Hepatocyte (in vitro differentiated cells): Measurements from ENCODE around the gene OR51F2. TPM values are rescaled to one million over a fixed set of nuclear protein-coding genes. Genes with fewer than 3 reads are reported as not detected.
"Not testable (repeated sequence)": the region's sequence is repeated elsewhere in the genome, so short reads cannot be mapped to it uniquely, and the experiment has no call there.

ENCODE experiments used
- DNase-seq: peaks from one replicate; pipeline ENCODE4 v3.0.0-alpha.2; 2016; ENCODE audit warnings: low spot score
- H2AFZ ChIP-seq: fragments of 200-600 bp; sonication (generic); 2 replicates; pipeline ENCODE4 v1.6.0; 2016; ENCODE audit warnings: antibody characterized with exemption, mild to moderate bottlenecking
- H3K27ac ChIP-seq: fragments of 200-600 bp; sonication (generic); 2 replicates; pipeline ENCODE4 v1.5.1; 2016; ENCODE audit warnings: mild to moderate bottlenecking
- H3K27me3 ChIP-seq: fragments of 200-600 bp; sonication (generic); 2 replicates; pipeline ENCODE4 v1.6.1; 2016
- H3K36me3 ChIP-seq: fragments of 200-600 bp; sonication (generic); replicated peaks from 2 replicates; pipeline ENCODE4 v1.5.1; 2016; ENCODE audit warnings: low read depth; ENCODE audit not compliant: insufficient read depth
- H3K4me1 ChIP-seq: fragments of 200-600 bp; sonication (generic); 2 replicates; pipeline ENCODE4 v1.5.1; 2016; ENCODE audit warnings: mild to moderate bottlenecking, moderate library complexity; ENCODE audit not compliant: insufficient read depth
- H3K4me2 ChIP-seq: fragments of 200-600 bp; sonication (generic); 2 replicates; pipeline ENCODE4 v1.6.0; 2016
- H3K4me3 ChIP-seq: fragments of 200-600 bp; sonication (generic); 2 replicates; pipeline ENCODE4 v1.5.1; 2016; ENCODE audit warnings: mild to moderate bottlenecking
- H3K79me2 ChIP-seq: fragments of 200-600 bp; sonication (generic); 2 replicates; pipeline ENCODE4 v1.6.0; 2017; ENCODE audit warnings: mild to moderate bottlenecking
- H3K9me2 ChIP-seq: fragments of 200-600 bp; sonication (generic); replicated peaks from 2 replicates; pipeline ENCODE4 v1.6.0; 2017; ENCODE audit warnings: mild to moderate bottlenecking; ENCODE audit not compliant: insufficient read depth
- H3K9me3 ChIP-seq: fragments of 200-600 bp; sonication (generic); 2 replicates; pipeline ENCODE4 v1.5.1; 2016; ENCODE audit warnings: low read depth, mild to moderate bottlenecking
- H4K20me1 ChIP-seq: fragments of 200-600 bp; sonication (generic); 2 replicates; pipeline ENCODE4 v1.6.0; 2016; ENCODE audit warnings: mild to moderate bottlenecking; ENCODE audit not compliant: insufficient read depth, poor library complexity, severe bottlenecking
- CTCF ChIP-seq: fragments of 200-600 bp; sonication (generic); IDR thresholded peaks from 2 replicates; pipeline ENCODE4 v1.5.1; 2016; ENCODE audit warnings: antibody characterized with exemption, mild to moderate bottlenecking; ENCODE audit not compliant: poor library complexity
- EZH2 ChIP-seq: fragments of 200-600 bp; sonication (generic); IDR thresholded peaks from 2 replicates; pipeline ENCODE4 v1.6.1; 2016; ENCODE audit warnings: antibody characterized with exemption, mild to moderate bottlenecking, borderline replicate concordance
- EZH2phosphoT487 ChIP-seq: fragments of 200-600 bp; sonication (generic); IDR thresholded peaks from one replicate; pipeline ENCODE4 v1.6.1; 2018; ENCODE audit warnings: antibody characterized with exemption, mild to moderate bottlenecking, low read depth, moderate library complexity; ENCODE audit not compliant: unreplicated experiment, severe bottlenecking
- WGBS: methylation state at CpG from one replicate; pipeline ENCODE4 v1.1.6; 2016; ENCODE audit warnings: low lambda C conversion rate; ENCODE audit errors: missing lambda C conversion rate; 5-methylcytosine and 5-hydroxymethylcytosine counted together
- polyA plus RNA-seq: library from polyadenylated mRNA; unstranded; fragments of >200 nt; fragmentation: Nextera tagmentation; extraction: Ambion mirVana; gene quantifications from 2 replicates; pipeline ENCODE4 v1.2.1, GENCODE V29; 2016
- total RNA-seq: library from RNA; depleted of rRNA; stranded (reverse); fragments of >200 nt; gene quantifications from 2 replicates; pipeline ENCODE4 v1.2.3, GENCODE V29; 2014

Gene OR51F2
- total and polyA plus RNA-seq, 2 experiments from 2014 or later: not detected

- H3K36me3 ChIP-seq: no peaks in the 10 kb centered on the region
- H3K4me1 ChIP-seq: no peaks in the 10 kb centered on the region
- TF ChIP-seq EZH2: no peak
- no peak for TF ChIP-seq CTCF
- no peak for TF ChIP-seq EZH2phosphoT487
- whole genome bisulfite sequencing: 51% methylated on average over 6 of the region's 6 CpGs
- H2AFZ ChIP-seq: no peak overlapping the region
- no peak overlapping the region for H3K4me2 ChIP-seq
- no peaks in the 10 kb centered on the region for H3K9me3 ChIP-seq
- no peak overlapping the region for H3K4me3 ChIP-seq
- H3K27ac ChIP-seq: no peak overlapping the region
- no peaks in the 10 kb centered on the region for H3K27me3 ChIP-seq
- no peak for DNase-seq
- H4K20me1 ChIP-seq: no peaks in the 10 kb centered on the region
- H3K9me2 ChIP-seq: no peaks in the 10 kb centered on the region
- no peaks in the 10 kb centered on the region for H3K79me2 ChIP-seq
Measured at GRCh38 chr11:4798427-4799183, 22.5 kb upstream of the OR51F2 start.

GRCh38 chr11:4801316-4801715 is 19.8 kb upstream of the OR51F2 start:
- not testable (repeated sequence) for H4K20me1 ChIP-seq, H2AFZ ChIP-seq, DNase-seq, H3K4me1 ChIP-seq, H3K4me2 ChIP-seq, H3K27me3 ChIP-seq, H3K79me2 ChIP-seq, H3K9me2 ChIP-seq, H3K9me3 ChIP-seq, H3K4me3 ChIP-seq, H3K27ac ChIP-seq, H3K36me3 ChIP-seq
- WGBS: 84% methylated on average over 4 of the region's 5 CpGs

GRCh38 chr11:4804280-4804679 is 16.8 kb upstream of the OR51F2 start, which contains the start of gene OR52R1:
TSS of gene OR52R1 (minus strand) at chr11:4804380. CDS start at chr11:4804380, 0 bp downstream.
- Histone ChIP-seq H3K9me3 (no peaks in the 10 kb centered on the region), H3K4me1 (no peaks in the 10 kb centered on the region), H3K27ac (no peak within 1 kb of the TSS), H4K20me1 (no peaks in the 10 kb centered on the region), H3K27me3 (no peaks in the 10 kb centered on the region), H3K36me3 (no peaks in the 10 kb centered on the region), H3K9me2 (no peaks in the 10 kb centered on the region), H2AFZ (no peak within 1 kb of the TSS), H3K4me2 (no peak within 1 kb of the TSS), H3K79me2 (no peaks in the 10 kb centered on the region), H3K4me3 (no peak within 1 kb of the TSS)
- no peak for DNase-seq
- TF ChIP-seq CTCF (no peak), EZH2phosphoT487 (no peak), EZH2 (no peak)
- WGBS: 88% methylated on average over 3 of the region's 3 CpGs

- no peak overlapping the region for H3K4me2 ChIP-seq
- no peaks in the 10 kb centered on the region for H3K36me3 ChIP-seq
- H3K4me3 ChIP-seq: no peak overlapping the region
- no peaks in the 10 kb centered on the region for H3K4me1 ChIP-seq
- H3K79me2 ChIP-seq: no peaks in the 10 kb centered on the region
- no peaks in the 10 kb centered on the region for H3K27me3 ChIP-seq
- H3K27ac ChIP-seq: no peak overlapping the region
- no peak for TF ChIP-seq CTCF
- no peak for TF ChIP-seq EZH2phosphoT487
- no peak for TF ChIP-seq EZH2
- no peaks in the 10 kb centered on the region for H3K9me2 ChIP-seq
- 63% methylated on average over 1 of the region's 1 CpG for WGBS
- no peak for DNase-seq
- no peak overlapping the region for H2AFZ ChIP-seq
- no peaks in the 10 kb centered on the region for H4K20me1 ChIP-seq
- no peaks in the 10 kb centered on the region for H3K9me3 ChIP-seq
Measured at GRCh38 chr11:4808476-4808875, 12.6 kb upstream of the OR51F2 start.
